IPS-NIHi7 (cell line): Measurements from ENCODE around the gene COQ3.
"Not testable (repeated sequence)": the region's sequence is repeated elsewhere in the genome, so short reads cannot be mapped to it uniquely, and the experiment has no call there.

Source experiments
- DNase-seq: peaks from one replicate; pipeline ENCODE4 v3.0.0; 2012; ENCODE audit warnings: mixed read lengths; ENCODE audit errors: extremely low spot score

Gene COQ3

GRCh38 chr6:99390896-99391295, 3.1 kb downstream of the COQ3 start:
- no peak for DNase-seq

- no peak for DNase-seq
These were observed 9.5 kb downstream of the COQ3 start for GRCh38 chr6:99384507-99384906.

- no peak for DNase-seq
These were observed 15.4 kb downstream of the COQ3 start for GRCh38 chr6:99378636-99379035.

- DNase-seq: peak; percentile 41
These were observed 24.5 kb downstream of the COQ3 start for GRCh38 chr6:99369533-99369932.

GRCh38 chr6:99366852-99367251, 27.1 kb downstream of the COQ3 start:
- DNase-seq: no peak

GRCh38 chr6:99364026-99364425, 30.0 kb downstream of the COQ3 start:
- no peak for DNase-seq

GRCh38 chr6:99362678-99363268, 31.2 kb downstream of the COQ3 start:
- no peak for DNase-seq

- DNase-seq: no peak
These were observed 34.2 kb downstream of the COQ3 start for GRCh38 chr6:99359800-99360199.

- DNase-seq: no peak
These were observed 37.4 kb downstream of the COQ3 start for GRCh38 chr6:99356641-99357040.

GRCh38 chr6:99354983-99355382, 39.0 kb downstream of the COQ3 start:
- DNase-seq: no peak

- peak; percentile 44 for DNase-seq
These were observed 40.9 kb downstream of the COQ3 start for GRCh38 chr6:99353126-99353525.

GRCh38 chr6:99350573-99350972, 43.4 kb downstream of the COQ3 start:
- DNase-seq: no peak

- DNase-seq: peak; percentile 78
These were observed 44.5 kb downstream of the COQ3 start, which contains the start of gene FAXC for GRCh38 chr6:99349171-99350141. Gene FAXC, minus strand, starts transcription at chr6:99349674. Its CDS starts 302 bp downstream, at chr6:99349372.

GRCh38 chr6:99348288-99349170, 45.5 kb downstream of the COQ3 start:
- no peak for DNase-seq

- DNase-seq: no peak
These were observed 46.2 kb downstream of the COQ3 start for GRCh38 chr6:99347804-99348203.

- no peak for DNase-seq
These were observed 47.4 kb downstream of the COQ3 start for GRCh38 chr6:99346595-99346994.

GRCh38 chr6:99345164-99345563, 48.8 kb downstream of the COQ3 start:
- DNase-seq: no peak

GRCh38 chr6:99344289-99344688, 49.7 kb downstream of the COQ3 start:
- no peak for DNase-seq

GRCh38 chr6:99341862-99342455, 52.0 kb downstream of the COQ3 start:
- DNase-seq: no peak

GRCh38 chr6:99338188-99338587, 55.8 kb downstream of the COQ3 start:
- DNase-seq: no peak

GRCh38 chr6:99335298-99335697, 58.7 kb downstream of the COQ3 start:
- DNase-seq: not testable (repeated sequence)
